CD4-positive, alpha-beta T cell treated with Interleukin-10 for 1 hour (primary cell): ENCODE data around the gene UBE2C.
A peak's percentile ranks its signal among the peaks of the same experiment; 100 is the strongest.

Experiments
- DNase-seq: peaks from one replicate; pipeline ENCODE4 v3.0.0-alpha.2; 2020

Gene UBE2C

GRCh38 chr20:45833883-45834796, 21.7 kb downstream of the UBE2C start:
- DNase-seq: peak; percentile 58

GRCh38 chr20:45834797-45835161, 22.3 kb downstream of the UBE2C start:
- no peak for DNase-seq

- DNase-seq: no peak
Observed at GRCh38 chr20:45835329-45835765, 22.9 kb downstream of the UBE2C start.

- no peak for DNase-seq
Observed at GRCh38 chr20:45835825-45836224, 23.4 kb downstream of the UBE2C start.

- DNase-seq: no peak
Observed at GRCh38 chr20:45836841-45837240, 24.4 kb downstream of the UBE2C start.

GRCh38 chr20:45840700-45841198, 28.3 kb downstream of the UBE2C start:
- DNase-seq: no peak

GRCh38 chr20:45841407-45842129, 29.1 kb downstream of the UBE2C start:
- DNase-seq: no peak

- no peak for DNase-seq
Observed at GRCh38 chr20:45842169-45842812, 29.8 kb downstream of the UBE2C start.

- DNase-seq: no peak
Observed at GRCh38 chr20:45843506-45843905, 31.1 kb downstream of the UBE2C start.

- no peak for DNase-seq
Observed at GRCh38 chr20:45845452-45845851, 33.0 kb downstream of the UBE2C start.

GRCh38 chr20:45848421-45848820, 36.0 kb downstream of the UBE2C start:
- no peak for DNase-seq

- DNase-seq: no peak
Observed at GRCh38 chr20:45848969-45849582, 36.6 kb downstream of the UBE2C start.

- no peak for DNase-seq
Observed at GRCh38 chr20:45850238-45850637, 37.8 kb downstream of the UBE2C start.

- DNase-seq: no peak
Observed at GRCh38 chr20:45850926-45851325, 38.5 kb downstream of the UBE2C start.

GRCh38 chr20:45851501-45851900, 39.1 kb downstream of the UBE2C start:
- no peak for DNase-seq

- DNase-seq: no peak
Observed at GRCh38 chr20:45852326-45852725, 39.9 kb downstream of the UBE2C start.

- DNase-seq: no peak
Observed at GRCh38 chr20:45853484-45853883, 41.0 kb downstream of the UBE2C start.

- DNase-seq: peak; percentile 100
Observed at GRCh38 chr20:45857114-45857881, 44.9 kb downstream of the UBE2C start, which contains the start of the genes ACOT8 and ZSWIM3. Gene ACOT8, minus strand, starts transcription at chr20:45857392. Its CDS starts 77 bp downstream, at chr20:45857315. Gene ZSWIM3, plus strand, starts transcription at chr20:45857614. Its CDS starts 212 bp downstream, at chr20:45857826.

- DNase-seq: no peak
Observed at GRCh38 chr20:45857882-45858216, 45.4 kb downstream of the UBE2C start.

- DNase-seq: no peak
Observed at GRCh38 chr20:45859916-45860315, 47.5 kb downstream of the UBE2C start.

GRCh38 chr20:45860560-45861220, 48.2 kb downstream of the UBE2C start:
- no peak for DNase-seq
